Right lobe of liver (tissue), 4 donors: ENCODE measurements around the gene NDOR1.

Source experiments
- CTCF ChIP-seq, 4 donors: fragments of 200-600 bp in 3 of 4; fragments of 450-650 bp in 1 of 4; IDR thresholded peaks; one replicate each; pipeline versions ENCODE4 v1.5.1 to v1.8.0; 2016 to 2022; ENCODE audit warnings: antibody characterized with exemption in 4 of 4, mild to moderate bottlenecking in 2 of 4
- POLR2A ChIP-seq: fragments of 450-650 bp; IDR thresholded peaks from one replicate; pipeline ENCODE4 v1.6.1; 2017; ENCODE audit warnings: antibody characterized with exemption, mild to moderate bottlenecking
- donor health status: DM: no; HTN: no; CAD: no.
- donor health status: DM: no; HTN: no; CAD: no.
- donor health status: DM: no; HTN: yes; CAD: no.

DNA sequence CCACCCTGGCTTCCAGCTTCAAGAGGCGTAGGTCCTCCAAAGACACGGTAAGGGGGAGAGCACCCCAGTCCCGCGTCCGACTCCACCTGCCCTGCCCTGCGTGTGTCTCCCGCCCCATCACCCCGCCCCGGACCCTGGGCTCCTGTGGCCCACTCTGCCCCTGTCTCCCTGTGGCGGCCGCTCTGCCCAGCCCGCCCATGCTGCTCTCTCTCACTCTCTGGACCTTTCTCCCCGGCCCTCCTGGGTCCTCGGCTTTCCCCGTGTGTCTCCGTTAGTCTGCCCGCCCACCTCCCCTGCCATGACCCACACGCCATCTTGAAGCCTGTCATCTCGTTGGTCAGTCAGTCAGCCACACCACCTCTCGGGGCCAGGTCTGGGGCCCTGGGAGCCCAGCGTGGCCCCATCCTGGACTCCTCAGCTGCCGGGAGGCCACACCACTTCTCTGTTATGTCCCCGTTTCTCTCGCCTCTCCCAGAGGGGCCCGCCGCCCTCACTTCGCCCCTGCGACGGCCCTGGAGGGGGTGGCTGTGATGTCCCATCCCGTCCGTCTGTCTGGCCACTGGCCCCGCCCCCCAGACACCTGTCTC is 40.2 kb upstream of the NDOR1 start:
- no peak for TF ChIP-seq POLR2A
- no peak for TF ChIP-seq CTCF (IDR thresholded peaks at IDR 0.05)
